ENCODE measurements around the gene KLHL17. TPM values are rescaled to one million over a fixed set of nuclear protein-coding genes. Genes with fewer than 3 reads are reported as not detected.

The KLHL17 gene
- total RNA-seq, 1 experiment from 2014 or later = 66.9 TPM

DNA sequence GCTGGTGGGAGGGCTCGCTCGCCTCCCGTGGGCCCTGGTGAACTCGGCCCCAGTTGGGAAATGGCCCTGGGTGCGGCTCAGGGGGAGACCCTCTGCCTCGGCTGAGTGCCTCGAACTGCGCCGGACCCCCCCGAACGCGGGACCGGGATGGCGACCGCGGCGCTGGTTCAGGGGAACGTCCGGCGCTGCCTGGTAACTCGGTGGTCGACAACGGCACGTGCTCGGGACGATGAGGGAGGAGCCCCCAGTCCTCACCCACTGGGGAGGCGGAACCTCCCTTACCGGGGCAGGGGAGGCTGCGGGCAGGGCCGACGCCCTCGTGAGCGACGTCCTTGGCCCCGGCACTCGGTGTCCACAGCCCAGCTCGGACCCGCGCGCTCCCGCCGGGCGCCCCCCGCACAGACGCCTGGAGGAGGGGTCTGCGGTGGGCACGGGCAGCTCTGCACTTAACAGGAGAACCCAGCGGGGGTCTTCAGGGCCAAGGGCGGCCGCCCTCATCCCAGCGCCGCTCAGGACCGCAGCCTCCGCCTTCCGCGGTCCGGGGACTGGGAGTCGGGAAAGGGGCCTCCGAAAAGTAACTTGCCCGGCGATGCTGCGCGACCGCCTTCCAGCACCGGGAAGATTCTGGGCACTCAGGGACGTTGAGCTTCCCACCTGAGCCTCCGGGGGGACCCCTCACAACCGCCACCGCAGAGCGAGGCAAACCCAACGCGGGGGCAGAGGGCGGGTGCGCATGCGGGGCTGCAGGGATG, 37.8 kb downstream of the KLHL17 start (continued):
- TF ChIP-seq E2F5 (CRISPR knock-in tag; IDR thresholded peaks at IDR 0.05) (0 out of 2 replicates have a peak, but pooled peaks have one; percentile 46), ZNF263 (CRISPR knock-in tag; IDR thresholded peaks at IDR 0.05; ENCODE audit: low read depth) (no peak), CREM (CRISPR knock-in tag; IDR thresholded peaks at IDR 0.05) (no peak), FOXP1 (CRISPR knock-in tag; IDR thresholded peaks at IDR 0.05; ENCODE audit: borderline replicate concordance) (peak; percentile 69; the same call in 1 of the 2 replicates), MAX (CRISPR knock-in tag; IDR thresholded peaks at IDR 0.05) (no peak), FOXK1 (CRISPR knock-in tag; IDR thresholded peaks at IDR 0.05) (no peak), NR3C1 (CRISPR knock-in tag; conservative IDR thresholded peaks at IDR 0.05; ENCODE audit: low read depth) (no peak), NFYB (CRISPR knock-in tag; conservative IDR thresholded peaks at IDR 0.05; ENCODE audit: low read depth) (no peak), NFATC4 (CRISPR knock-in tag; IDR thresholded peaks at IDR 0.05) (no peak), ZNF138 (CRISPR knock-in tag; conservative IDR thresholded peaks at IDR 0.05) (no peak), FOXP4 (CRISPR knock-in tag; IDR thresholded peaks at IDR 0.05) (0 out of 2 replicates have a peak, but pooled peaks have one; percentile 32), FOXJ3 (CRISPR knock-in tag; IDR thresholded peaks at IDR 0.05; ENCODE audit: borderline replicate concordance) (no peak), ELF4 (CRISPR knock-in tag; IDR thresholded peaks at IDR 0.05; ENCODE audit: low read depth) (no peak), JUN (CRISPR knock-in tag; IDR thresholded peaks at IDR 0.05) (no peak), ZNF512 (CRISPR knock-in tag; IDR thresholded peaks at IDR 0.05; ENCODE audit: borderline replicate concordance) (no peak), ZNF396 (CRISPR knock-in tag; IDR thresholded peaks at IDR 0.05; ENCODE audit: borderline replicate concordance) (no peak), GRHL2 (CRISPR knock-in tag; IDR thresholded peaks at IDR 0.05; ENCODE audit: insufficient replicate concordance, severe bottlenecking) (no peak)
- TF ChIP-seq, protein P1, sequence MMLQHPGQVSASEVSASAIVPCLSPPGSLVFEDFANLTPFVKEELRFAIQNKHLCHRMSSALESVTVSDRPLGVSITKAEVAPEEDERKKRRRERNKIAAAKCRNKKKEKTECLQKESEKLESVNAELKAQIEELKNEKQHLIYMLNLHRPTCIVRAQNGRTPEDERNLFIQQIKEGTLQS (CRISPR knock-in tag; conservative IDR thresholded peaks at IDR 0.05) = no peak
- TF ChIP-seq, protein P2, sequence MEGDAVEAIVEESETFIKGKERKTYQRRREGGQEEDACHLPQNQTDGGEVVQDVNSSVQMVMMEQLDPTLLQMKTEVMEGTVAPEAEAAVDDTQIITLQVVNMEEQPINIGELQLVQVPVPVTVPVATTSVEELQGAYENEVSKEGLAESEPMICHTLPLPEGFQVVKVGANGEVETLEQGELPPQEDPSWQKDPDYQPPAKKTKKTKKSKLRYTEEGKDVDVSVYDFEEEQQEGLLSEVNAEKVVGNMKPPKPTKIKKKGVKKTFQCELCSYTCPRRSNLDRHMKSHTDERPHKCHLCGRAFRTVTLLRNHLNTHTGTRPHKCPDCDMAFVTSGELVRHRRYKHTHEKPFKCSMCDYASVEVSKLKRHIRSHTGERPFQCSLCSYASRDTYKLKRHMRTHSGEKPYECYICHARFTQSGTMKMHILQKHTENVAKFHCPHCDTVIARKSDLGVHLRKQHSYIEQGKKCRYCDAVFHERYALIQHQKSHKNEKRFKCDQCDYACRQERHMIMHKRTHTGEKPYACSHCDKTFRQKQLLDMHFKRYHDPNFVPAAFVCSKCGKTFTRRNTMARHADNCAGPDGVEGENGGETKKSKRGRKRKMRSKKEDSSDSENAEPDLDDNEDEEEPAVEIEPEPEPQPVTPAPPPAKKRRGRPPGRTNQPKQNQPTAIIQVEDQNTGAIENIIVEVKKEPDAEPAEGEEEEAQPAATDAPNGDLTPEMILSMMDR (IDR thresholded peaks at IDR 0.05) = no peak
- TF ChIP-seq, protein P3, sequence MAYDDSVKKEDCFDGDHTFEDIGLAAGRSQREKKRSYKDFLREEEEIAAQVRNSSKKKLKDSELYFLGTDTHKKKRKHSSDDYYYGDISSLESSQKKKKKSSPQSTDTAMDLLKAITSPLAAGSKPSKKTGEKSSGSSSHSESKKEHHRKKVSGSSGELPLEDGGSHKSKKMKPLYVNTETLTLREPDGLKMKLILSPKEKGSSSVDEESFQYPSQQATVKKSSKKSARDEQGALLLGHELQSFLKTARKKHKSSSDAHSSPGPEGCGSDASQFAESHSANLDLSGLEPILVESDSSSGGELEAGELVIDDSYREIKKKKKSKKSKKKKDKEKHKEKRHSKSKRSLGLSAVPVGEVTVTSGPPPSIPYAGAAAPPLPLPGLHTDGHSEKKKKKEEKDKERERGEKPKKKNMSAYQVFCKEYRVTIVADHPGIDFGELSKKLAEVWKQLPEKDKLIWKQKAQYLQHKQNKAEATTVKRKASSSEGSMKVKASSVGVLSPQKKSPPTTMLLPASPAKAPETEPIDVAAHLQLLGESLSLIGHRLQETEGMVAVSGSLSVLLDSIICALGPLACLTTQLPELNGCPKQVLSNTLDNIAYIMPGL (CRISPR knock-in tag; IDR thresholded peaks at IDR 0.05) = peak; percentile 73; the same call in 1 of the 2 replicates
